DOHH2 (cell line): Measurements from ENCODE around the gene IGDCC3.

Experiments used
- H3F3A ChIP-seq: fragments of 200-600 bp; sonication (generic), shearing (Covaris generic); 2 replicates; pipeline ENCODE4 v1.6.0; 2016; ENCODE audit warnings: antibody characterized with exemption, mild to moderate bottlenecking; ENCODE audit not compliant: control insufficient read depth, insufficient read depth
- H3K27ac ChIP-seq: fragments of 200-600 bp; sonication (generic); 2 replicates; pipeline ENCODE4 v1.5.1; 2014; ENCODE audit warnings: low read depth, mild to moderate bottlenecking, low read length, moderate library complexity
- H3K27me3 ChIP-seq: fragments of 200-600 bp; sonication (generic); 2 replicates; pipeline ENCODE4 v1.6.1; 2014; ENCODE audit warnings: mild to moderate bottlenecking, low read length, mixed read lengths; ENCODE audit not compliant: control insufficient read depth
- H3K36me3 ChIP-seq: fragments of 200-600 bp; sonication (generic); 2 replicates; pipeline ENCODE4 v1.6.1; 2014; ENCODE audit warnings: mild to moderate bottlenecking, low read length, moderate library complexity, mixed read lengths; ENCODE audit not compliant: control insufficient read depth
- H3K4me1 ChIP-seq: fragments of 200-600 bp; sonication (generic); 2 replicates; pipeline ENCODE4 v1.6.1; 2014; ENCODE audit warnings: mild to moderate bottlenecking, low read length, mixed read lengths; ENCODE audit not compliant: control insufficient read depth
- H3K4me2 ChIP-seq: fragments of 200-600 bp; sonication (generic); 2 replicates; pipeline ENCODE4 v1.6.0; 2014; ENCODE audit warnings: mild to moderate bottlenecking, low read length, moderate library complexity
- H3K4me3 ChIP-seq: fragments of 200-600 bp; sonication (generic); 2 replicates; pipeline ENCODE4 v1.5.1; 2014; ENCODE audit warnings: mild to moderate bottlenecking, low read length, mixed read lengths
- H3K79me2 ChIP-seq: fragments of 200-600 bp; sonication (generic); 2 replicates; pipeline ENCODE4 v1.6.1; 2014; ENCODE audit warnings: mild to moderate bottlenecking, low read length, mixed read lengths; ENCODE audit not compliant: control insufficient read depth
- H3K9me2 ChIP-seq: fragments of 200-600 bp; sonication (generic); replicated peaks from 2 replicates; pipeline ENCODE4 v1.6.1; 2014; ENCODE audit warnings: mild to moderate bottlenecking, low read length, mixed read lengths; ENCODE audit not compliant: control insufficient read depth
- H3K9me3 ChIP-seq: fragments of 200-600 bp; sonication (generic); 2 replicates; pipeline ENCODE4 v1.6.1; 2014; ENCODE audit warnings: antibody characterized with exemption, low read length, mixed read lengths; ENCODE audit not compliant: control insufficient read depth, insufficient read depth
- H4K20me1 ChIP-seq: fragments of 200-600 bp; sonication (generic); 2 replicates; pipeline ENCODE4 v1.6.0; 2014; ENCODE audit warnings: low read depth, mild to moderate bottlenecking, antibody characterized with exemption, low read length, moderate library complexity; ENCODE audit not compliant: control insufficient read depth, insufficient read depth
- CTCF ChIP-seq: fragments of 200-600 bp; sonication (generic); IDR thresholded peaks from one replicate; pipeline ENCODE4 v1.5.1; 2014; ENCODE audit warnings: antibody characterized with exemption, mild to moderate bottlenecking, low read depth, low read length; ENCODE audit not compliant: poor library complexity, severe bottlenecking
- EZH2phosphoT487 ChIP-seq: fragments of 200-600 bp; sonication (generic); IDR thresholded peaks from 2 replicates; pipeline ENCODE4 v1.6.1; 2017; ENCODE audit warnings: borderline replicate concordance, mild to moderate bottlenecking, antibody characterized with exemption, low read length, moderate library complexity, mixed read lengths

Gene IGDCC3

GRCh38 chr15:65385870-65386258 is 8.1 kb upstream of the IGDCC3 start:
- no peaks in the 10 kb centered on the region for H4K20me1 ChIP-seq
- H3K4me3 ChIP-seq, result no peak overlapping the region
- TF ChIP-seq EZH2phosphoT487, result no peak
- TF ChIP-seq CTCF, result no peak
- peaks cover 11% of the 10 kb centered on the region for H3K4me1 ChIP-seq
- H3K9me2 ChIP-seq, result no peaks in the 10 kb centered on the region
- peak overlapping the region; percentile 96 for H3K4me2 ChIP-seq
- no peaks in the 10 kb centered on the region; the same call in 1 of the 2 replicates for H3F3A ChIP-seq
- H3K36me3 ChIP-seq, result no peaks in the 10 kb centered on the region
- no peaks in the 10 kb centered on the region for H3K79me2 ChIP-seq
- H3K27ac ChIP-seq, result no peak overlapping the region
- H3K27me3 ChIP-seq, result peaks cover 56% of the 10 kb centered on the region
- H3K9me3 ChIP-seq, result no peaks in the 10 kb centered on the region

DNA sequence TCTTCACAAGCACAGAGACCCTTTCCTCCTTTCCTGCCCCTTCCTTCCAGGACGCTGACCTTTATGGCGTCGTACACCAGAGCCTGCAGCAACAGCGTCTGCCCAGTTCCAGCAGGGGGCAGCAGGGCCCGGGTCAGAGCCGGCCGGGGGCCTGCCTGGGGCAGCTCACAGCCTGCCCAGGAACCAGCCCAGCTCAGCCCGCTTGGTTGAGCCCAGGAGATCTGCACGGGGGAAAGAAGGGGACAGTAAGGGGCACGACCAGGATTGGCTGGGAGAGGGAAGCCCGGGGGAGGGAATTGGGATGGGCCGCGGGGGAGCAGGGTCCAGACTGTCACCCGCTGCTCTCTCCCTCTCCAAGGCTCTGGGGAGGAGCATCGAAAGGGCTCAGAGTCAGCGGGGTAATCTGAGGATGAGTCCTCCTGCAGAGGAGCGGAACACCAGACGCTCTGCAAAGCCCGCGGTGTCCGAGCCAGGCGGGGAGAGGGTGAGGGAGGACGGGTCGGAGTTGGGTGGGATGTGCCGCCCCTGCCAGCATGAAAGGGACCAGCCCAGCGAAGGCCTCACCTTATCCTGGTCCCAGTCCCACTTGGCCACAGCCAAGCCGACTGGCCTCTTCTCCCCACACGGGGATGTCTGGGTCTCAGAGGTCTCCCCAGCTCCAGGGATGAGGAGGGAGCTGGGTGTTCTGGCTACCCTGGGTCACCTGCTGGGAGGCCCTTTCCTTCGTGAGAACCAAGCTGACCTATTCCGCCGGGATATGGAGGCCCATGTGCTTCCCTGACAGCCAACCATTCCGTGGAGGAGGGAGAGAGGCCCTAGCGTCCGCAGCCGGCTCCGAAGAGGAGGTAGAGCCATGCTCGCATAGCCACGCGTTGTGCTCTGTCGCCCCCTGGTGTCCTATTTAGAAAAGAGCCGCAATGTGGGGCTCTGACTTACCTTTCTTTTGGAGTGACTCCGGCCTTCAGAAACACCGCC is 7.4 kb upstream of the IGDCC3 start:
- H3K27ac ChIP-seq, result no peak overlapping the region
- peak overlapping the region; percentile 70 for H3K4me3 ChIP-seq

DNA sequence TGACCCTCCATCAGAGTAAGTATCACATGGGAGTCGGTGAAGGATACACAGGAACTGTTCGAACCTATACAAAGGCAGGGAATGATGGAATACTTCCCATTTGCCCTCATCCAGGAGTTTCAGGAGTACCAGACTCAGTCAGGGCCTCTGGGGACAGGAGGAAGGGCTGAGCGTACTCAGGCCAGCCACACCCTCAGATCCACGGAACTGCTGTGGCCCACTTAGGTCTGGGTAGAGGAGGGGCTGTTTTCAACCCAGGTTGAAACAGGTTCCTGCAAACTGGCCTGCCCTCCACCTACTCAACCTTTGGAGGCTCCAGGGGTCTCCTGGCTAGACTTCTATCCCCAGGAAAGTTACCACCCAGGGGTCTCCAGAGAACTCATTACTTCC is 6.7 kb upstream of the IGDCC3 start:
- TF ChIP-seq EZH2phosphoT487, result no peak
- no peak for TF ChIP-seq CTCF
- H3K4me2 ChIP-seq, result peak overlapping the region; percentile 96
- H3K9me2 ChIP-seq, result no peaks in the 10 kb centered on the region
- no peaks in the 10 kb centered on the region for H3K79me2 ChIP-seq
- H3K9me3 ChIP-seq, result no peaks in the 10 kb centered on the region
- H4K20me1 ChIP-seq, result no peaks in the 10 kb centered on the region
- no peak overlapping the region for H3K27ac ChIP-seq
- no peaks in the 10 kb centered on the region; the same call in 1 of the 2 replicates for H3F3A ChIP-seq
- H3K27me3 ChIP-seq, result peaks cover 55% of the 10 kb centered on the region
- H3K4me3 ChIP-seq, result peak overlapping the region; percentile 70
- H3K36me3 ChIP-seq, result no peaks in the 10 kb centered on the region
- peaks cover 11% of the 10 kb centered on the region for H3K4me1 ChIP-seq

More for the DNA sequence above, 7.4 kb upstream of the IGDCC3 start:
- H4K20me1 ChIP-seq, result no peaks in the 10 kb centered on the region
- peaks cover 11% of the 10 kb centered on the region for H3K4me1 ChIP-seq
- H3F3A ChIP-seq, result no peaks in the 10 kb centered on the region; the same call in 1 of the 2 replicates
- H3K4me2 ChIP-seq, result peak overlapping the region; percentile 96
- TF ChIP-seq CTCF (peak; percentile 91), EZH2phosphoT487 (no peak)
- no peaks in the 10 kb centered on the region for H3K9me3 ChIP-seq
- peaks cover 55% of the 10 kb centered on the region for H3K27me3 ChIP-seq
- no peaks in the 10 kb centered on the region for H3K9me2 ChIP-seq
- no peaks in the 10 kb centered on the region for H3K79me2 ChIP-seq
- no peaks in the 10 kb centered on the region for H3K36me3 ChIP-seq
